ENCODE measurements around the gene ACY1. TPM values are rescaled to one million over a fixed set of nuclear protein-coding genes. Genes with fewer than 3 reads are reported as not detected.

Gene ACY1
- total RNA-seq, 1 donor from 2014 or later, result 24.5 TPM

GRCh38 chr3:51975852-51976549 lies 7.3 kb upstream of the ACY1 start:
- no peaks in the 10 kb centered on the region for H3K27me3 Mint-ChIP-seq (ENCODE audit: low read depth)

GRCh38 chr3:51977446-51978142 lies 5.7 kb upstream of the ACY1 start:
- H3K27ac Mint-ChIP-seq (ENCODE audit: unreplicated experiment), result no peak overlapping the region
- TF ChIP-seq CTCF (IDR thresholded peaks at IDR 0.05), result no peak
- no peaks in the 10 kb centered on the region for H3K36me3 Mint-ChIP-seq (ENCODE audit: low read depth)
- H3K9me3 Mint-ChIP-seq (ENCODE audit: low read depth), result no peaks in the 10 kb centered on the region
- H3K4me3 Mint-ChIP-seq (ENCODE audit: unreplicated experiment), result no peak overlapping the region
- H3K27me3 Mint-ChIP-seq (ENCODE audit: low read depth), result no peaks in the 10 kb centered on the region
- H3K4me1 Mint-ChIP-seq (ENCODE audit: low read depth), result peaks cover 32% of the 10 kb centered on the region
- DNase-seq (ENCODE audit: low spot score), result no peak

More at GRCh38 chr3:51975852-51976549, 7.3 kb upstream of the ACY1 start:
- H3K4me3 Mint-ChIP-seq (ENCODE audit: unreplicated experiment), result peak overlapping the region; percentile 95
- no peak for DNase-seq (ENCODE audit: low spot score)
- no peaks in the 10 kb centered on the region for H3K9me3 Mint-ChIP-seq (ENCODE audit: low read depth)
- TF ChIP-seq CTCF (IDR thresholded peaks at IDR 0.05), result peak; percentile 30
- H3K36me3 Mint-ChIP-seq (ENCODE audit: low read depth), result no peaks in the 10 kb centered on the region
- peaks cover 22% of the 10 kb centered on the region for H3K4me1 Mint-ChIP-seq (ENCODE audit: low read depth)
- H3K27ac Mint-ChIP-seq (ENCODE audit: unreplicated experiment), result peak overlapping the region; percentile 59

- H3K9me3 Mint-ChIP-seq (ENCODE audit: low read depth), result no peaks in the 10 kb centered on the region
These were observed 5.2 kb upstream of the ACY1 start for GRCh38 chr3:51978143-51978502.

GRCh38 chr3:51980253-51980652 lies 3.1 kb upstream of the ACY1 start:
- TF ChIP-seq CTCF (IDR thresholded peaks at IDR 0.05), result no peak
- no peak for DNase-seq (ENCODE audit: low spot score)
- H3K4me3 Mint-ChIP-seq (ENCODE audit: unreplicated experiment), result no peak overlapping the region
- no peaks in the 10 kb centered on the region for H3K36me3 Mint-ChIP-seq (ENCODE audit: low read depth)
- peaks cover 32% of the 10 kb centered on the region for H3K4me1 Mint-ChIP-seq (ENCODE audit: low read depth)
- H3K27me3 Mint-ChIP-seq (ENCODE audit: low read depth), result no peaks in the 10 kb centered on the region
- no peaks in the 10 kb centered on the region for H3K9me3 Mint-ChIP-seq (ENCODE audit: low read depth)
- no peak overlapping the region for H3K27ac Mint-ChIP-seq (ENCODE audit: unreplicated experiment)

More at GRCh38 chr3:51978143-51978502, 5.2 kb upstream of the ACY1 start:
- peaks cover 34% of the 10 kb centered on the region for H3K4me1 Mint-ChIP-seq (ENCODE audit: low read depth)
- no peak overlapping the region for H3K4me3 Mint-ChIP-seq (ENCODE audit: unreplicated experiment)
- H3K36me3 Mint-ChIP-seq (ENCODE audit: low read depth), result no peaks in the 10 kb centered on the region
- no peak for TF ChIP-seq CTCF (IDR thresholded peaks at IDR 0.05)
- H3K27me3 Mint-ChIP-seq (ENCODE audit: low read depth), result no peaks in the 10 kb centered on the region
- DNase-seq (ENCODE audit: low spot score), result no peak
- H3K27ac Mint-ChIP-seq (ENCODE audit: unreplicated experiment), result no peak overlapping the region

GRCh38 chr3:51982352-51982837 lies 940 bp upstream of the ACY1 start:
- no peak for DNase-seq (ENCODE audit: low spot score)
- no peaks in the 10 kb centered on the region for H3K9me3 Mint-ChIP-seq (ENCODE audit: low read depth)
- peak overlapping the region; percentile 94 for H3K27ac Mint-ChIP-seq (ENCODE audit: unreplicated experiment)
- H3K36me3 Mint-ChIP-seq (ENCODE audit: low read depth), result no peaks in the 10 kb centered on the region
- peak overlapping the region; percentile 88 for H3K4me3 Mint-ChIP-seq (ENCODE audit: unreplicated experiment)
- no peaks in the 10 kb centered on the region for H3K27me3 Mint-ChIP-seq (ENCODE audit: low read depth)
- peaks cover 25% of the 10 kb centered on the region for H3K4me1 Mint-ChIP-seq (ENCODE audit: low read depth)
- TF ChIP-seq CTCF (IDR thresholded peaks at IDR 0.05), result peak; percentile 72
